Hepatic stellate cell (primary cell): ENCODE results near the gene DLEU7.

ENCODE experiments used
- DNase-seq: peaks from one replicate; pipeline ENCODE4 v3.0.0; 2011; ENCODE audit warnings: low spot score

The DLEU7 gene

GRCh38 chr13:50788551-50789210 is 54.8 kb downstream of the DLEU7 start:
- DNase-seq = no peak

- no peak for DNase-seq
These were observed 55.9 kb downstream of the DLEU7 start for GRCh38 chr13:50787316-50788195.

- no peak for DNase-seq
These were observed 59.7 kb downstream of the DLEU7 start for GRCh38 chr13:50783717-50784290.

- no peak for DNase-seq
These were observed 60.4 kb downstream of the DLEU7 start for GRCh38 chr13:50783066-50783465.

- no peak for DNase-seq
These were observed 63.1 kb downstream of the DLEU7 start for GRCh38 chr13:50780201-50781015.

- DNase-seq = no peak
These were observed 63.9 kb downstream of the DLEU7 start for GRCh38 chr13:50779443-50780200.
